Hematopoietic multipotent progenitor cell (in vitro differentiated cells): Measurements from ENCODE around the gene TLN1. TPM values are rescaled to one million over a fixed set of nuclear protein-coding genes. Genes with fewer than 3 reads are reported as not detected.
A peak's percentile ranks its signal among the peaks of the same experiment; 100 is the strongest.

Source experiments
- DNase-seq, 3 donors: peaks; one replicate each; pipeline ENCODE4 v3.0.0-alpha.2; 2011 to 2015; ENCODE audit warnings: low read depth in 2 of 3, low spot score in 2 of 3
- total RNA-seq: library from RNA; depleted of rRNA; stranded (reverse); fragments of >200 nt; gene quantifications from one replicate; pipeline ENCODE4 v1.2.3, GENCODE V29; 2012

TLN1 gene, protein sequence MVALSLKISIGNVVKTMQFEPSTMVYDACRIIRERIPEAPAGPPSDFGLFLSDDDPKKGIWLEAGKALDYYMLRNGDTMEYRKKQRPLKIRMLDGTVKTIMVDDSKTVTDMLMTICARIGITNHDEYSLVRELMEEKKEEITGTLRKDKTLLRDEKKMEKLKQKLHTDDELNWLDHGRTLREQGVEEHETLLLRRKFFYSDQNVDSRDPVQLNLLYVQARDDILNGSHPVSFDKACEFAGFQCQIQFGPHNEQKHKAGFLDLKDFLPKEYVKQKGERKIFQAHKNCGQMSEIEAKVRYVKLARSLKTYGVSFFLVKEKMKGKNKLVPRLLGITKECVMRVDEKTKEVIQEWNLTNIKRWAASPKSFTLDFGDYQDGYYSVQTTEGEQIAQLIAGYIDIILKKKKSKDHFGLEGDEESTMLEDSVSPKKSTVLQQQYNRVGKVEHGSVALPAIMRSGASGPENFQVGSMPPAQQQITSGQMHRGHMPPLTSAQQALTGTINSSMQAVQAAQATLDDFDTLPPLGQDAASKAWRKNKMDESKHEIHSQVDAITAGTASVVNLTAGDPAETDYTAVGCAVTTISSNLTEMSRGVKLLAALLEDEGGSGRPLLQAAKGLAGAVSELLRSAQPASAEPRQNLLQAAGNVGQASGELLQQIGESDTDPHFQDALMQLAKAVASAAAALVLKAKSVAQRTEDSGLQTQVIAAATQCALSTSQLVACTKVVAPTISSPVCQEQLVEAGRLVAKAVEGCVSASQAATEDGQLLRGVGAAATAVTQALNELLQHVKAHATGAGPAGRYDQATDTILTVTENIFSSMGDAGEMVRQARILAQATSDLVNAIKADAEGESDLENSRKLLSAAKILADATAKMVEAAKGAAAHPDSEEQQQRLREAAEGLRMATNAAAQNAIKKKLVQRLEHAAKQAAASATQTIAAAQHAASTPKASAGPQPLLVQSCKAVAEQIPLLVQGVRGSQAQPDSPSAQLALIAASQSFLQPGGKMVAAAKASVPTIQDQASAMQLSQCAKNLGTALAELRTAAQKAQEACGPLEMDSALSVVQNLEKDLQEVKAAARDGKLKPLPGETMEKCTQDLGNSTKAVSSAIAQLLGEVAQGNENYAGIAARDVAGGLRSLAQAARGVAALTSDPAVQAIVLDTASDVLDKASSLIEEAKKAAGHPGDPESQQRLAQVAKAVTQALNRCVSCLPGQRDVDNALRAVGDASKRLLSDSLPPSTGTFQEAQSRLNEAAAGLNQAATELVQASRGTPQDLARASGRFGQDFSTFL (N-terminal part only)
- total RNA-seq: 414 TPM

DNA sequence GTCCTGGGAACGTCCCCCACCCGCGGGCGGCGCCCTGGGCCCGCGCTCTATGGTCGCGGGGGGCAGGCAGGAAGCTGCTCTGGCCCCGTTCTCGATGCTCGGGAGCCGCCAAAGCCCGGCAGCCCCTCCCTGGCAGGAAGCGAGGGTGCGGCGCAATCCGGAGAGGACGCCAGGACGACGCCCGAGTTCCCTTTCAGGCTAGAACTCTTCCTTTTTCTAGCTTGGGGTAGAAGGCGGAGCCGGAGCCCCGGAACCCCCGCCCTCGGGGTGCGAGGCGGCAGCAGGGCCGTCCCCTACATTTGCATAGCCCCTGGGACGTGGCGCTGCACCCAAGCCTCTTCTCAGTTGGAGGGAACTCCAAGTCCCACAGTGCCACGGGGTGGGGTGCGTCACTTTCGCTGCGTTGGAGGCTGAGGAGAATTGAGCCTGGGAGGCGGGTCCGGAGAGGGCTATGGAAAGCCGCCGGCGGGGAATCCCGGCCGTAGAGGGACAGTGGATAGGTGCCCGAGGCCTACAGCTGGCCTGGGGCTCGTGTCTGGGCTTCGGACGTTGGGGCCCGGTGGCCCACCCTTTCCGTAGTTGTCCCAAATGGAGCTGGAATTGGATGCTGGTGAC lies at the start of gene TLN1, which contains the start of gene CREB3:
Gene TLN1 (minus strand): TSS at position 11 of the 615 bp plus-strand sequence. CDS start 6,501 bp downstream, outside the sequence.
Gene CREB3 (plus strand): TSS at position 482 of the 615 bp plus-strand sequence. CDS start 107 bp downstream, at position 589.
- DNase-seq: peak; percentile 85 to 99 (median 99)

- no peak for DNase-seq
Observed at GRCh38 chr9:35781066-35781465, 49.1 kb upstream of the TLN1 start.

DNA sequence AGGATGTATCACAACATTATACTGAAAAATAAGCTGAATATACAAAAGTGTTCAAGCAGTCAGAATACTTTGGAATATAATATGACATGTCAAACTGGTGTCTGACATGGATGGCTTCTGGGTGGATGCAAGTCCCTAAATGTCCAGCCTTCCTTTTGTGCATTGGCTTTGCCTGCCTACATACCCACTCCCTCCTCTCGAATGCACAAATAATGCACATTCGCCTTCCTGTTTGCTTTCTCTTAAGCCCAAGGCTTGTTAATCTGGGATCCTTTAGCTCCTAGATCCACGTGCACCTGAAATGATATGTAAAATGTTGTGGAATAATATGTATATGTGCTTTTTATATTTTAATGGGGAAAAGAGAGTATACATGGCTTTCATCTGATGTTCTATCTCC lies 46.5 kb upstream of the TLN1 start:
- DNase-seq: no peak

DNA sequence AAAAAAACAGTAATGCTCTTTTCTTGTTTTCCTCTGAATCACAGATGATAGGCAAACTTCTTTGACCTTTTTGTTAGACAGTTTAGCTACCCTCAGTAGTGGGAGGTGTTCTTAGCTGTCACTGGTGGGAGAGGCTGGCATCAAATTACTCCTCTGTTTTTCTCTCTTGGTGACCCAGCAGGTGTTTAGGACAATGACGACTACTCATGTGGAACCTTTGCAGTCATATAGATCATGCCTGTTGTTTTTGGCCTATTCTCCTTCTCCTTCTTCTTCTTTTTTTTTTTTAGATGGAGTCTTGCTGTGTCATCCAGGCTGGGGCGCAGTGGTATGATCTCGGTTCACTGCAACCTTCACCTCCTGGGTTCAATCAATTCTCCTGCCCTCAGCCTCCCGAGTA lies 44.0 kb upstream of the TLN1 start:
- DNase-seq: no peak

DNA sequence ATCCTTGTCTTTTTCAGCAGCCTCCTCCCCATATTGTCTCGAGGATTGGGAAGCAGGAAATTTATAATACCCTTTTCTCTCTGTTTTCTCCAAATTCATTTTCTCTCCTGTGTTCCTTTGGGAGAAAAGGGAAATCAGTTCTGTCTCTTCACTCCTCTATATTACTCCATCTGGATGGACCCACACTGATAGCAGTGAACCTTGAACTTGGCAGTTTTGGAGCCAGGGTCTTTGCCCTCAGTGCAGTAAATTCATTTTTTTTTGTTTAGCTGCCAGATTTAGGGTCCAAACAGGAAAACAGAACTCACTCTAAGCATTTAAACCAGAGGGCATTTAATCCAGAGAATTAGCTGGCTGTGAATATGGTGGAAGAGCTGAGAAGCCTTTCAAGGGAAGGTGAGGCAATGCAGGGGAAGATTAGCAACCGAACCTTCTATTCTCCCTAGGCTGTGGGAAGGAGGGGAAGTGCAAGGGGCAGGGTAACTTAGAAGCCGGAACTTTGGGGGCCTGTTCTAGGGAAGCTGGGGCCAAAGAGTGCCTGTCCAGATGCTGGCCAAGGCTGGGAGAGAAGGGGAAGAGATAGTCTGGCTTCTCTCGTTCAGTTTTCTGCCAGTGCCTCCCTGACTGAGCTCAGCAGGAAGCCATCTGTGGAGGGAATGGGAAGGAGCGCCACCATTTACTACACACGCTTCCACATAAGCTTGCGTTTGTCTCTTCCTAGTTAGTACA lies 43.1 kb upstream of the TLN1 start:
- DNase-seq: no peak

- no peak for DNase-seq
Observed at GRCh38 chr9:35771943-35772342, 39.9 kb upstream of the TLN1 start.

GRCh38 chr9:35771534-35771933 lies 39.5 kb upstream of the TLN1 start:
- DNase-seq: peak in 1 of 3 donors; percentile 50

- DNase-seq: no peak
Observed at GRCh38 chr9:35771075-35771433, 39.1 kb upstream of the TLN1 start.

GRCh38 chr9:35769763-35770162 lies 37.8 kb upstream of the TLN1 start:
- DNase-seq: no peak

DNA sequence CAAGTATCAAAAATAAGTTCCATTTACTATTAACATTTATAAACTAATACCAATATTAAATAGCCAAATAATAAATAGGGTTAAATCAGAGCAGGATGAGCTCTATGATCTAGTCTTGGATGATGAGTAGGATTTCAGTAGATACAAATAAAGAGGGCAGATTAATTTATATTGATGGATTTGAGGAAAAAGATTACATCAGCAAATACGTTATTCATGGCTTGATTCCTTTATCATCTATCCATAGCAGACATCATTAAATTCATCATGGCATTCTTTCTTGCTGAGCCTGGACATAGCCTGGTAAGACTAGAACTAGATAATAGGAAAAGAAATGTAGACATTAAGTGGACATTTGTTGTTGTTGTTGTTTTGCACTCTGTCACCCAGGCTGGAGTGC lies 35.5 kb upstream of the TLN1 start:
- DNase-seq: no peak

DNA sequence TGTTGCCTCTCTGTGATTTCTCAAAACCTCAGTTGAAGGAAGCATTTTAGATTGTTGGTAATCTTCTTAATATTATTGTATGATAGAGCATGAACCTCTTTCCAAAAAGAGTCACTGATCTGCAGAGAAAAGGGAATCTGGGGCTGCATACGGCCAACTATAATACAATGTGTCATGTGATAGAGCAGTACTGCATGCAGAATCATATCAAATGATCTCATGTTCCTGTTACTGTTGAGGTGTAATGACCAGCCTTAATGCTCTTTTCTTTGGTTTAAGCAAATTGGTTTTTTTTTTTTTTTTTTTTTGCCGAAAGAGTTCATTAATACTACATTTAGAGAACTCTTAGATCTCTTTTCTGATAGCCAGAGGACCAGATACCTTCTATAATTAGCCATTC lies 35.0 kb upstream of the TLN1 start:
- no peak for DNase-seq

- no peak for DNase-seq
Observed at GRCh38 chr9:35763803-35764202, 31.8 kb upstream of the TLN1 start.

GRCh38 chr9:35763181-35763580 lies 31.2 kb upstream of the TLN1 start:
- DNase-seq: no peak

- DNase-seq: no peak
Observed at GRCh38 chr9:35760651-35761050, 28.7 kb upstream of the TLN1 start.

DNA sequence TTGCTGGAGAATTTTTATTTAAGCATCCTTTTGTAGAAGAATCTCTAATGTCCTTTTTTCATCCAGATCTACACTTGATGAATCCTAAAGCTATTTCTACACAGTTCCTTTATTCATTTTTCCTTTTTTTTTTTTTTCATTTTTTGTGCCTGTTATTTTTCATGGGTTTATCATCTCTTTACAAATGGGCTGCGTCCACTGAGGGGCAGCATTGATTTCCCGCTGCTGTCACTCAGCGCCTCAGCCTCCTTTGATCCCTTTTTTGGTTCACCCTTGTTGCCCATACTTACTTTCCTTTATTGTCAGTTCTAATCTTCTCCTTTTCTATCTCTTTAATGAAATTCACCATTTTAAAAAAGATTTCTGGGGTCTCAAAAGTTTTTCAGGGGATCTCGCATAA lies 27.8 kb upstream of the TLN1 start:
- DNase-seq: no peak

DNA sequence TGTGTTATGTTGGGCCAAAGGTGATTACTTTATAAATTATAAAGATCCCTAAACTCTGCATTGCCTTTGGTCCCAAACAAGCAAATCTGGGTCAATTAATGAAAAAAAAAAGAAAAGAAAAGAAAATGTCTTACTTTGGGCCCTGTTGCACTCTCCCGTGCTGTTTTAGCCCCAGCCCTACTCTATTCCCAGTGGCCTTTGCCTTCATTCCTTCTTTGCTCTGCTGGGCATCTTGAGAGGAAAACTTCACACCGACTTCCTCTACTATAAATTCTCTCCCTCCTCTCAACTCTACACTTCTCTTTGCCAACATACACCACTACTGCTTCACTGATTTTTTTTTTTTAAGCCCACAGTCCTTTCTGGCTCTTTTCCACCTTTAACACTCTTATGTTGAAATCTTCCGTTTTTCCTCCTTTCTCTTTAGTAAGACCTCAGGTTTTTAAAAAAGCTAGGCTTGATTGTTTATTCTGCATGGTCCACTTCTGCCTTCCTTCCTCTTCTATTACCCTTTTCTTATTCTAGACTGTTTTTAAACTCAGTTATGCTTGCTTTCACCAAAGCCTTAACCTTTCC lies 26.6 kb upstream of the TLN1 start:
- DNase-seq: no peak

- DNase-seq: no peak
Observed at GRCh38 chr9:35757892-35758275, 25.9 kb upstream of the TLN1 start.

GRCh38 chr9:35757226-35757891 lies 25.4 kb upstream of the TLN1 start:
- no peak for DNase-seq
